Measurements from ENCODE around the gene SGMS2.
"Not testable (repeated sequence)": the region's sequence is repeated elsewhere in the genome, so short reads cannot be mapped to it uniquely, and the experiment has no call there.

The SGMS2 gene

DNA sequence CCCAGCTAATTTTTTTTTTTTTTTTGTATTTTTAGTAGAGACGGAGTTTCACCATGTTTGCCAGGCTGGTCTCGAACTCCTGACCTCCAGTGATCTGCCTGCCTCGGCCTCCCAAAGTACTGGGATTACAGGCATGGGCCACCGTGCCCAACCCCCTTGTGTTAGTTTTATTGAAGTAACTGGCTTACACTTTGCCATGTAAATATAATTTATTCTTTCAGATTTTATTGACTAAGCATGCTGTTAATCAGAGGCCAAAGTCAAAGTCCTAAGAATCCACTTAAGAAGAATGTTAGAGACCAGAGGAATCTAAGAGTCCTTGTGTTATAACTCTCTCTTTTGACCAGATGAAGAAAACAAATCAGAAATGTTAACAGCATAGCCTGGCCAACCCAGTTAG lies 102.1 kb downstream of the SGMS2 start:
- H3K4me1 ChIP-seq (ENCODE audit: control insufficient read depth, insufficient read depth, low read length, poor library complexity, severe bottlenecking); H3K36me3 ChIP-seq (ENCODE audit: control insufficient read depth, insufficient read depth, low read length); H3K4me3 ChIP-seq (ENCODE audit: insufficient read depth, low read depth, low read length, poor library complexity, severe bottlenecking); H3K27ac ChIP-seq (ENCODE audit: insufficient read depth, low read length, poor library complexity, severe bottlenecking); H3K27me3 ChIP-seq (replicated peaks; ENCODE audit: control insufficient read depth, insufficient read depth, low read length, poor library complexity, severe bottlenecking); H3K9me3 ChIP-seq (ENCODE audit: control insufficient read depth, low read length); DNase-seq: not testable (repeated sequence)

DNA sequence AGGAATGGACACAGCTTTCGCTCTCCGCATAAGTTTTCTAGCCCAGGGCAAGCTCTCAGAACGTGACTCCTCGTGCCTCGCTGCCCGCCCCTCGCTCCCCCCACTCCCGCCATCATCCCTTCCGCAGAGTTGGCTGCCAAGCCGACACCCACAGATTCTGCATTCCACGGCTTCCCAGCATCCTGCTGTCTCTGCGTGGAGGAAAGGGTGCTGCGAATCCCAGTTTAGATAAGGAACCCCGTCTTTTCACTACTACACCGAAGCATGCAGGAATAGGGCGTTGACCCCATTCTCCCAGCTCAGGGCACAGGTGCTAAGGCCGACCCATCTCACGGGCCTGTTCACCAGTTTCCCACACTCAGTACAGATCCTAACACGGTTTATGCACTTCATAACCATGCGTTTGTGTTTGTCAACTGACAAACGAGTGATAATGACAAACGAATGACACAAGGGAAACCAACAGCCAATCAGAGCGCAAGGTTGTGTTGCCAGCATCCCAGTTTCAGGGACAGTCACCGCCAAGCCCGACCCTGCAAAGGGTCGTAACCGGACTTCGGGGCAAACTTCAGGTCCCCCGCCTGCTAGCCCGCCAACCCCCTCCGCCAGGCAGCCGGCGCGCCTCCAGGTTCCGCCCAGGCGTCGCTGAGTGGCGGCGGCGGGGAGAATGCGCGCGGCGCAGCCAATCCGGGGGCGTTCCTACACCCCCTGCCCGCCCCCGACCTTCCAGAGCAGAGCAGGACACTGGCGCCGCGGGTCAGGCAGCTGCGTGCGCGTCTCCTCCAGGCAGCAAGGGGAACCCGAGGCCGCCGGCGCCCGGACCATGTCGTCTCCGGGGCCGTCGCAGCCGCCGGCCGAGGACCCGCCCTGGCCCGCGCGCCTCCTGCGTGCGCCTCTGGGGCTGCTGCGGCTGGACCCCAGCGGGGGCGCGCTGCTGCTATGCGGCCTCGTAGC lies 106.4 kb downstream of the SGMS2 start, which contains the start of gene CYP2U1:
Gene CYP2U1 (plus strand): TSS at position 729 of the 954 bp plus-strand sequence. CDS start 95 bp downstream, at position 824.
- H3K4me1 ChIP-seq (ENCODE audit: control insufficient read depth, insufficient read depth, low read length, poor library complexity, severe bottlenecking): peaks cover 7% of the 10 kb centered on the region
- H3K36me3 ChIP-seq (ENCODE audit: control insufficient read depth, insufficient read depth, low read length): no peaks in the 10 kb centered on the region
- DNase-seq: peak; percentile 64 to 76 (median 72)
- H3K27me3 ChIP-seq (replicated peaks; ENCODE audit: control insufficient read depth, insufficient read depth, low read length, poor library complexity, severe bottlenecking): no peaks in the 10 kb centered on the region
- peak within 1 kb of the TSS; percentile 38 for H3K27ac ChIP-seq (ENCODE audit: insufficient read depth, low read length, poor library complexity, severe bottlenecking)
- H3K4me3 ChIP-seq (ENCODE audit: insufficient read depth, low read depth, low read length, poor library complexity, severe bottlenecking): peak within 1 kb of the TSS; percentile 78
- H3K9me3 ChIP-seq (ENCODE audit: control insufficient read depth, low read length): no peaks in the 10 kb centered on the region

DNA sequence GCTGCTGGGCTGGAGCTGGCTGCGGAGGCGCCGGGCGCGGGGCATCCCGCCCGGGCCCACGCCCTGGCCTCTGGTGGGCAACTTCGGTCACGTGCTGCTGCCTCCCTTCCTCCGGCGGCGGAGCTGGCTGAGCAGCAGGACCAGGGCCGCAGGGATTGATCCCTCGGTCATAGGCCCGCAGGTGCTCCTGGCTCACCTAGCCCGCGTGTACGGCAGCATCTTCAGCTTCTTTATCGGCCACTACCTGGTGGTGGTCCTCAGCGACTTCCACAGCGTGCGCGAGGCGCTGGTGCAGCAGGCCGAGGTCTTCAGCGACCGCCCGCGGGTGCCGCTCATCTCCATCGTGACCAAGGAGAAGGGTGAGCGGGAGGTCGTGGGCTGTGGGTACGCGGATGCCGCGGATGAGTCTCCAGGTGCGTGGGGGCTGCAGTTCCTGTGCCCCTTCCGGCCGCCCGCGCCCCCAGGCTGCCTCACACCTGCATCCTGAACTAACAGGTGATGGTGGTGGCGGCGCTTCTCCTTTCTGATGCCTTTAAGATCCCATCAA lies 107.1 kb downstream of the SGMS2 start:
- Histone ChIP-seq H3K9me3 (ENCODE audit: control insufficient read depth, low read length) (no peaks in the 10 kb centered on the region), H3K4me1 (ENCODE audit: control insufficient read depth, insufficient read depth, low read length, poor library complexity, severe bottlenecking) (peaks cover 7% of the 10 kb centered on the region), H3K4me3 (ENCODE audit: insufficient read depth, low read depth, low read length, poor library complexity, severe bottlenecking) (peak overlapping the region; percentile 78), H3K36me3 (ENCODE audit: control insufficient read depth, insufficient read depth, low read length) (no peaks in the 10 kb centered on the region), H3K27ac (ENCODE audit: insufficient read depth, low read length, poor library complexity, severe bottlenecking) (peak overlapping the region; percentile 38), H3K27me3 (replicated peaks; ENCODE audit: control insufficient read depth, insufficient read depth, low read length, poor library complexity, severe bottlenecking) (no peaks in the 10 kb centered on the region)
- DNase-seq: peak in 2 of 3 donors; percentile 2 to 3

DNA sequence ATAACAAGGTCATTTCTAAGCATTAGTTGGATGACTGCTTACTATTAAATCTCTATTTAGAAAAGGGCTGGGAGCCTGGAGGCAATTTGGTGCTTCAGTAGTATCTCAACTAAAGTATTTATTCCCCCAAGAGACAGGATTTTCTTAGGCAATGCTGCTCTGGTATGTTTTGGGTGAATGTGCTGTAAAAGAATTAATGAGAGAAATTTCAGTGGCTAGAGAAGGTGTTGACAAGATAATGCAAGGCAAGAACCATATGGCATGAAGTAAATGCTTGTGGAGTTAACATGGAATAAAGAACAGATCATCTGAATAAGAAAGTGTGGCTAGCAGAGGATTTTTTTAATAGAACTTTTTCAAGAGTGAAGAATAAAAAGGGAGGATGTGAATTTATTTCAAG lies 110.5 kb downstream of the SGMS2 start:
- no peak overlapping the region for H3K27ac ChIP-seq (ENCODE audit: insufficient read depth, low read length, poor library complexity, severe bottlenecking)
- DNase-seq: no peak
- no peaks in the 10 kb centered on the region for H3K36me3 ChIP-seq (ENCODE audit: control insufficient read depth, insufficient read depth, low read length)

DNA sequence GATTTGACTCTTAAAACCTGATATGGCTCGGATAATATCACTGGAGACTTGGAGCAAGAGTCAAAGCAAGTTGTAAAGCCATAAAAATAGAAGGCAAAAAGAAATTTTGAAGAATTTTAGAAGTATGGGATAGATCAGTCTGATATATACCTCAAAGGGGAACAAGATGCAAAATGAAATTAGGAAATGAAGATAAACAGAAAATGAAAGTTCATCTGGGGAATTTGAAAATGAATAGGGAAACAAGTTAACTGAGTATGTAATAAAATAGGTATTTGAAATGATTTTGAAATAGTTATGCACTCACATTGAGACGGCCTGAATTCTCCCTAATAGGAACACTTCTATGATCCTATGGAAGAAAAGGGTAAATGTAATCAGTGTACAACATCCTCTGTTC lies 112.3 kb downstream of the SGMS2 start:
- no peak for DNase-seq
- Histone ChIP-seq H3K27me3 (replicated peaks; ENCODE audit: control insufficient read depth, insufficient read depth, low read length, poor library complexity, severe bottlenecking) (no peaks in the 10 kb centered on the region), H3K9me3 (ENCODE audit: control insufficient read depth, low read length) (no peaks in the 10 kb centered on the region), H3K4me1 (ENCODE audit: control insufficient read depth, insufficient read depth, low read length, poor library complexity, severe bottlenecking) (peaks cover 6% of the 10 kb centered on the region), H3K27ac (ENCODE audit: insufficient read depth, low read length, poor library complexity, severe bottlenecking) (no peak overlapping the region), H3K36me3 (ENCODE audit: control insufficient read depth, insufficient read depth, low read length) (no peaks in the 10 kb centered on the region), H3K4me3 (ENCODE audit: insufficient read depth, low read depth, low read length, poor library complexity, severe bottlenecking) (no peak overlapping the region)

More for the DNA sequence above, 110.5 kb downstream of the SGMS2 start:
- no peaks in the 10 kb centered on the region for H3K9me3 ChIP-seq (ENCODE audit: control insufficient read depth, low read length)
- no peaks in the 10 kb centered on the region for H3K27me3 ChIP-seq (replicated peaks; ENCODE audit: control insufficient read depth, insufficient read depth, low read length, poor library complexity, severe bottlenecking)
- peaks cover 7% of the 10 kb centered on the region for H3K4me1 ChIP-seq (ENCODE audit: control insufficient read depth, insufficient read depth, low read length, poor library complexity, severe bottlenecking)
- H3K4me3 ChIP-seq (ENCODE audit: insufficient read depth, low read depth, low read length, poor library complexity, severe bottlenecking): no peak overlapping the region

DNA sequence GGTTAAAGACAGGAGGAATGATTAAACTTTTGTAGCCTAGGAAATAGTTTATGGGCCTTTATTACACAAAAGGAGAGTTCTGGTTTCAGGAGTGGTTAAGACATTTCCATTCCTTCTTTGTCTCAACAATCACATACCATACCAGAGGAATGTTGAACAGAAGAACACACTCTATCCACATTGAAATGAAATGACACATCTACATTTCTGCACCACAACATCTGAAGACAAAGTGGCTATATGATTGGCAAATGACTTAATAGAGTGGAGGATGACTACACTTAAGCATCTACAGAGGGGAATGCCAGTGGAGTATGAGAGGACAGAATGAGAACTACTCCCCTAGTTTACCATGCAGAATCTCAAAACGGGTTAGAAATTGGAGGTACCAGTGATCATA lies 114.6 kb downstream of the SGMS2 start:
- no peaks in the 10 kb centered on the region for H3K27me3 ChIP-seq (replicated peaks; ENCODE audit: control insufficient read depth, insufficient read depth, low read length, poor library complexity, severe bottlenecking)
- H3K4me3 ChIP-seq (ENCODE audit: insufficient read depth, low read depth, low read length, poor library complexity, severe bottlenecking): no peak overlapping the region
- no peak for DNase-seq
- no peaks in the 10 kb centered on the region for H3K36me3 ChIP-seq (ENCODE audit: control insufficient read depth, insufficient read depth, low read length)
- no peak overlapping the region for H3K27ac ChIP-seq (ENCODE audit: insufficient read depth, low read length, poor library complexity, severe bottlenecking)
- no peaks in the 10 kb centered on the region for H3K4me1 ChIP-seq (ENCODE audit: control insufficient read depth, insufficient read depth, low read length, poor library complexity, severe bottlenecking)
- no peaks in the 10 kb centered on the region for H3K9me3 ChIP-seq (ENCODE audit: control insufficient read depth, low read length)

DNA sequence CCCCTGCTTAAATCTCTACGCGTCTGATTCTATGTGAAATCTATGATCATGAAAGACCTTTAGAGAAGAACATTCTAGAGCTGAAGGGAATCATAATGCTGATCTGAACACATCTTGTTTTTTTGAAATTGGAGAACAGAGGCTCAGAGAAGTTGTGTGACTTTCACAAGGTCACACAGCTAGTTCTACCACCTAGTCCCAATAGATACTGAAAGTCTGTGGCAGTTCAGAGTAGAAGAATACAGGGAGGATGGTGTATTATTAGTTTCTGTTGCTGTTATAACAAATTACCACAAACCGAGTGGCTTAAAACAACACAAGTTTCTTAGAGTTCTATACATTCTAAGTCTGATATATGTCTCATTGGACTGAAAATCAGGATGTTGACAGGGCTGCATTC lies 121.1 kb downstream of the SGMS2 start:
- no peak overlapping the region for H3K4me3 ChIP-seq (ENCODE audit: insufficient read depth, low read depth, low read length, poor library complexity, severe bottlenecking)
- H3K27me3 ChIP-seq (replicated peaks; ENCODE audit: control insufficient read depth, insufficient read depth, low read length, poor library complexity, severe bottlenecking): no peaks in the 10 kb centered on the region
- H3K36me3 ChIP-seq (ENCODE audit: control insufficient read depth, insufficient read depth, low read length): no peaks in the 10 kb centered on the region
- H3K27ac ChIP-seq (ENCODE audit: insufficient read depth, low read length, poor library complexity, severe bottlenecking): no peak overlapping the region
- no peak for DNase-seq
- H3K4me1 ChIP-seq (ENCODE audit: control insufficient read depth, insufficient read depth, low read length, poor library complexity, severe bottlenecking): no peaks in the 10 kb centered on the region
- no peaks in the 10 kb centered on the region for H3K9me3 ChIP-seq (ENCODE audit: control insufficient read depth, low read length)

DNA sequence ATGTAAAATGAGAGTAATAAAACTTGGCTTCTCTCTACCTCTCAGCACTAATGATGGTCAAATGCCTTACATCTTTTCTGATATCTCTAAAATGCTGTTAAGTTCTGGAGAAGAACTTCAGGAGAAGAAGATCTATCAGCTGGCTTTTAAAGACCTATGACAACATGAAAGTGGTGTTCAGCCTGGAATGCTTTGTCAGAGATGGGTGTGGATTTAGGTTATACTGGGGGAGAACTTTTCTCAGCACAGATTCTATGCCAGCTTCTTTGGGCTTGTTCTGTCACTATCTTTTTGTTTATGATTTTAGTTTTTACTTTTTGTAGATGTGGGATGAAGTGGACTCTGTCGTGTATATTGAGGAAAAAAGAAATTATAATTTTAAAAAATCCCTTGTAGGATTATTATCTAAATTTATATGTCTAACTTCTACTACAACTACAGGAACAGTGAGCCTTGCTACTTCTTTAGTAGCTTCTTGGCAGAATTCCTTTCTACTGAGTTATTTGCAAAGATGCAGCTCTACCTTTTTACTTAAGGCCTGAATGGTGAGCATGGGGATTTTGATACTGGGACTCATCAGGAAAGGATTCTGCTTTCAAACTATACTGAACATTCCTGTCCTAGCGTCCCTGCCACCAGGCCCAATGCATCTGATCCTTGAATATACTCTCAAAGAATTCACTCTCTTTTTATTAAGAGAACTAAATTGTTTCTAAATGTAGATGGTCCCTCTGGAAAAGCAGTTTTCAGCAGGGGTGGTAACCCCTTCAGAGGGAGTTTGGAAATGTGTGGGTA lies 126.2 kb downstream of the SGMS2 start:
- no peak for DNase-seq
- Histone ChIP-seq H3K27me3 (replicated peaks; ENCODE audit: control insufficient read depth, insufficient read depth, low read length, poor library complexity, severe bottlenecking) (no peaks in the 10 kb centered on the region), H3K36me3 (ENCODE audit: control insufficient read depth, insufficient read depth, low read length) (no peaks in the 10 kb centered on the region), H3K4me3 (ENCODE audit: insufficient read depth, low read depth, low read length, poor library complexity, severe bottlenecking) (no peak overlapping the region), H3K27ac (ENCODE audit: insufficient read depth, low read length, poor library complexity, severe bottlenecking) (no peak overlapping the region), H3K9me3 (ENCODE audit: control insufficient read depth, low read length) (no peaks in the 10 kb centered on the region), H3K4me1 (ENCODE audit: control insufficient read depth, insufficient read depth, low read length, poor library complexity, severe bottlenecking) (no peaks in the 10 kb centered on the region)

DNA sequence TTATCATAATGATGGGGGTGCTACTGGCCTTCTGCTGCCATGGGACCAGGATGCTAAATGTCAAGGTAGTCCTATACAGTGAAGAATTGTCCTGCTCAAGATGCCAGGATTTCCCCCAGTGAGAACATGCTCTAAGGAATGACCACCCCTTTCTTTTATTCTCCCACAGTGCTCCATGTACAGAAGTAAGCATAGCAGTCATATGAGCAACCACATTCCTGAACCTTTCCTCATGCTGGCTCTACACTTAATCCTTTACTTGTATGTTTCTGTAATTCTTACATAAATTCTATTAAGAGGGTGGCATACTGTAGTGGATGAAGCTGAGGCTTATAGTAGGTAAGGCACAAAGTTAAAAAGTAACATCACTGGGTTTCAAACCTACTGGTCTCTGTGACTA lies 126.8 kb downstream of the SGMS2 start:
- Histone ChIP-seq H3K4me1 (ENCODE audit: control insufficient read depth, insufficient read depth, low read length, poor library complexity, severe bottlenecking) (no peaks in the 10 kb centered on the region), H3K4me3 (ENCODE audit: insufficient read depth, low read depth, low read length, poor library complexity, severe bottlenecking) (no peak overlapping the region), H3K36me3 (ENCODE audit: control insufficient read depth, insufficient read depth, low read length) (no peaks in the 10 kb centered on the region), H3K27me3 (replicated peaks; ENCODE audit: control insufficient read depth, insufficient read depth, low read length, poor library complexity, severe bottlenecking) (no peaks in the 10 kb centered on the region), H3K27ac (ENCODE audit: insufficient read depth, low read length, poor library complexity, severe bottlenecking) (no peak overlapping the region), H3K9me3 (ENCODE audit: control insufficient read depth, low read length) (no peaks in the 10 kb centered on the region)
- no peak for DNase-seq

Measured in effector memory CD4-positive, alpha-beta T cell (primary cell).